ENCODE measurements around the gene MAP2.
A peak's percentile ranks its signal among the peaks of the same experiment; 100 is the strongest.

The MAP2 gene

DNA sequence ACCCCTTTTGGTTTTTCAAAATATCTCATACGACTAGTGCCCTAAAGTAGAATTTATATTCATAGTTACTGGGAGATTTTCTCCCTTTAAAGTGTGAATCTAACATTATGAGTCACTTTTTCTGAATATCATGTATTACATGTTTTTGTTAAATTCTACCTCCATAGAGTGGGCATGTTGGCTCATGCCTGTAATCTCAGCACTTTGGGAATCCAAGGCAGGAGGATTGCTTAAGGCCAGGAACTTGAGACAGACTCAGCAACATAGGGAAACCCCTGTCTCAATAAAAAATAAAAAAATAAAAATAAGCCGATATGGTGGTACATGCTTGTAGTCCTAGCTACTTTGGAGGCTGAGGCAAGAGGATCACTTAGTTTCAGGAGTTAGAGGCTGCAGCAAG lies 302.5 kb downstream of the MAP2 start:
- no peak for DNase-seq (ENCODE audit: low spot score)

DNA sequence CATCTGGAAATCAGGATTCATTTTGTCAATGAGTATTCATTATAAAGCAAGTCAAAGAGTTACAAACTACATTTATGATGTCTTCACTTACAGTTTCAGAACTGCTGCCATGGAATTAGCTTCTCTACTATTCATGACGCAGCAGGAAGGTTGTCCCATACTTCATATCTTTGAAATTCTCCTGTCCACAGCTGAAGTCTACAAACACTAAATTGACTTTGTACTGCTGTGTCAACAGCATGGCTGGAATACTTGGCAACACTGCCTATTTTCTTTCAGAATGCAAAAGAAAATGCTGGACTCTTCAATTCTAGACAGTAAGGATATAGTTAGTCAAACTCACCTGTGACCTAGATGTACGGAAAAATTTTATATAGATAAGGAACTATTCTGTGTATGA lies 303.2 kb downstream of the MAP2 start:
- DNase-seq (ENCODE audit: low spot score), result no peak

GRCh38 chr2:209734805-209735204 lies 311.0 kb downstream of the MAP2 start:
- DNase-seq (ENCODE audit: low spot score), result no peak

DNA sequence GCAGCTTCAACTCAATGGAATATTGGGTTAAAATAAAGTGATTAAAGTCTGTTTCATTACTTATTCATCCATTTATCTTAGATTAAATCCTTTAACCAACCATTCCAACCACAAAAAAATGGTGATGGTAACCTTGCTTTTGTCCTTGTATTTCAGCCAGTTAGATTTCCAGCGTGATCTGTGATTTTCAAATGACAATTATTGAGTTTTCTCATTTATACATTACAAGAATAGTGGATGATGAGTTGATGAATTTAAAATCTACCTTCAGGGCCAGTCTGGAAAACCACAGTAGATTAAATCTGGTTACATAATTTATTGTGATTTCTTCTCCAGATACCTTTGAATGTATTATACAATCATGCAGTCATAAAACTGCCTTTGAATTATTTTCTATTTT lies 318.1 kb downstream of the MAP2 start:
- DNase-seq (ENCODE audit: low spot score), result no peak

DNA sequence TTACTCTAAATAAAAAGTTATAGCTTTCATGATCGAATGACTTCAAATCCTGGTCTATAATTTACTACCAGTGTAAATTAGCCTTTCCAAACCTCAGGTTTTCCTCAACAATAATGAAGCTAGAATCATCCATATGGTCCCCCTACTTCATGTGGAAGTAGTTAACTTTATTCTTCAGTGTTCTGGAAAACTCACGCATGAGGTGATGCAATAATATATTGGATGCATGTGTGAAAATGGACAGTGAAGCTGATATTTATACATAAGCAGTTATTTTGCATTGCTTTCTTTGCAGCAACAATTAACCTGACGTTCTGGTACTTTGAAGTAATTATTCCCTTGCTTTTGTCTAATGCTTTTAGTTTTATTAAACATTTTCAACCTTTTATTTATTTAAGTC lies 329.2 kb downstream of the MAP2 start:
- no peak for DNase-seq (ENCODE audit: low spot score)

DNA sequence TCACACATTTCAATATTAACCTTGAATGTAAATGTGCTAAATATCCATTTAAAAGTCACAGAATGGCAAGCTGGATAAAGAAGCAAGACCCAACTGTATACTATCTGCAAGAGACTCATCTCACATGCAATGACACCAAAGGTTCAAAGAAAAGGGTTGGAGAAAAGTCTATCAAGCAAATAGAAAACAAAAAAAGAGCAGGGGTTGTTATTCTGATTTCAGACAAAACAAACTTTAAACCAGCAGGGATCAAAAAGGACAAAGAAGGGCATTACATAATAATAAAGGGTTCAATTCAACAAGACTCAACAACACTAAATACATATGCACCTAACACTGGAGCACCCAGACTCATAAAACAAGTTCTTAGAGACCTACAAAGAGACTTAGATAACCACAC lies 333.3 kb downstream of the MAP2 start:
- no peak for DNase-seq (ENCODE audit: low spot score)

GRCh38 chr2:209761566-209761965 lies 337.7 kb downstream of the MAP2 start:
- DNase-seq (ENCODE audit: low spot score), result no peak

DNA sequence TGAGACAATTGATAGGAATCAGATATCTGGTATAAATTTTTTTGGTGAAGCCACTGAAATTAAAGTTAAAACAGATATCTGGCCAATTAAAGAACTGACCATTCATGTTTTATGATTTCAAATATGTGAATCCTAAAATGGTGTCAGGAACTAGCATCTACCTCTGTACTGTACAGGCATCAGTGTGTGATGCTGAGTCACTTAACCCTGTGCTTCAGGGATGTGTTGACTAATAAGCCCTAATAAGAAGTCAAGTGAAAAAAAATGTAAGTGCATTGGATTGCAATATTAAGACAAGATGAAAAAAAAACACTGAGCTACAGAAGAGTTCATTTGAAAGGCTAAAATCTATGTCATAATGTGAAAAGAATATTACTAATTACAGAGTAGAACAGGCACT lies 338.7 kb downstream of the MAP2 start:
- DNase-seq (ENCODE audit: low spot score), result no peak

DNA sequence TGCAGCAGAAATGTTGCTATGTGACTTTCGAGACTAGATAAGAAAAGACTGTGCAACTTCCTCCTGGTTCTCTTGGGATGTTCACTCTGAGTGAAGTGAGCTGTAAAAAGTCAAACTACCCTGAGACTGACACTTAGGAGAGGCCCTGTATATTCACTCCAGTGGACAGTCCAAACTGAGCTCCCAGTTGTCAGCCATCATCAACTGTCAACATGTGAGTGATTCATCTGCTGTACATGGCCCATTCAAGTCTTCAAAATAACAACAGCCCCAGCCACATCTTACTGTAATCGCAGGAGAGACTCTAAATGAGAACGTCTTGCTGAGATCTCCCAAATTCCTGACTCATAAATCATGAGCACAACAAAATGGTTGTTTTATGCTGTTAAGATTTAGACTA lies 339.3 kb downstream of the MAP2 start:
- no peak for DNase-seq (ENCODE audit: low spot score)

DNA sequence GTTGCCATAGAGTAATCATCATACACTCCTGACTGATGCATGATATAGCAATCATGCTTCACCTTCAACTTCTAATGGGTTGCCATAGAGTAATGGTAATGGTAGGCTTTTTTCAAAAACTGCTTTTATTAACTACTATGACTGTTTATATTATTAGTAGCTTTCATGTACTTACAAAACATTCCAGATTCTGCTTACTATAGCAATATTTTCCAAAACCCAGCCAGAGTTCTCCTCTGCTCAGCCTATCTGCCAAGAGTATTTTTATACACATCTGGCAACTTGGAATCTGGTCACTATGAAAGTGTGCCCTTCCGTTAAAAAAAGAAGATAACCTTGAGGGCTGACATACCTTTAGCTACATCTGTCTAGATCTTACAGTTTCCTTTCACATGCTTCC lies 342.8 kb downstream of the MAP2 start:
- no peak for DNase-seq (ENCODE audit: low spot score)

- DNase-seq (ENCODE audit: low spot score), result no peak
Observed at GRCh38 chr2:209767316-209767715, 343.5 kb downstream of the MAP2 start.

GRCh38 chr2:209768557-209768956 lies 344.7 kb downstream of the MAP2 start:
- DNase-seq (ENCODE audit: low spot score), result no peak

DNA sequence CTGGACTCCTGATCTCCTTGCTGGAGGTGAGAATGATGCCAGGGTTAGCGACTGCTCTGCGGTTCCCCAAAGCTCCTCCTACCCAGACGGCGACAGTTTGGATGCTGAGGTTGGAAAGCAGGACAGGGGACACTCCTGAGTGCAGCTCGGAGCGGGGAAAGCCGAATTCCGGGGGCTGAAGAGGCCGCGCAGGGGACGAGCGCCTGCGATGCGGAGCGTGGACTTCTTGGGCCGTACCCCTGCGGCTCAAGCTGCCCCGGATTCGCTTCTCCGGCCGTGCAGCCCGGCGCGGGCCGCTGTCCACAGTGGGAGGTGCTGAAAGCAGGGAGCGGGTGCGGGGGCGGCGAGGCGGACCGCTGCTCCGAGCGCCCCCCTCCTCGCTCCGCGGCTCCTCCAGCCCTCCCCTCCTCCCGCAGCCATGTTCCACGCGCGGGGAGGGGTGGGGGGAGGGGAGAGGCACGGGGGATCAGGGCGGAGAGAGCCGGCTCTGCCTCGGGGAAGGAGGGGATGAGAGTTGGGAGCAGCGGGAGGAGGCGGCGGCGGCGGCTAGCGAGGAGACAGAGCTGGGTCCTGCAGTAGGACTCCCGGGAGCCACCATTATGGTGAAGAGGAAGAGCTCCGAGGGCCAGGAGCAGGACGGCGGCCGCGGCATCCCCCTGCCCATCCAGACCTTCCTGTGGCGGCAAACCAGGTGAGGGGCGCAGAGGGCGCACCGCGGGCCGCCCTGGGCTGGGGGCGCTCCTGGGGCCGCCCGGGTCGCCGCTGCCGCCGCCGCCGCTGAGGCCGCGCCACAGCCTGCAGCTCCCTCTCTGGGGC lies 347.8 kb downstream of the MAP2 start, which contains the start of gene UNC80:
UNC80 (plus strand) TSS at position 359 of the 816 bp plus-strand sequence; CDS start at position 600, 241 bp downstream.
- peak; percentile 79 for DNase-seq (ENCODE audit: low spot score)

DNA sequence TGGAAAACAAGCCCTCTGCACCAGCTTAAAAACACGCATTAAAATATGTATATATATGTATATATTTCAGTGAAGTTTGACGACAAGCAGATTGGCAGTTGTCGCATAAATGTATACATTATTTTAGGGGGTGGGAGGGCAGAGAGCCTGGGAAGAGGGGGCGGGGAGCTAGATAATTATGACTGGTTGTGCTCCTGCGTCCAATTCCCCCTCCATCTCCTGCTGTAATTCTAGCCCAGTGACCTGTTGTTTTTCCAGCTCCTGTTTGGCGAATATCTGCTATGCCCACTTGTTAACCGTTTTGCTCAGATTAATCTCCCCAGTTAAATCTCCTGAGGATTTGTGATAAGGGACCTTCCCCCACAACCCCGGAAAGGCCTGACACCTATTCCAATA lies 348.4 kb downstream of the MAP2 start:
- DNase-seq (ENCODE audit: low spot score), result peak; percentile 84

DNA sequence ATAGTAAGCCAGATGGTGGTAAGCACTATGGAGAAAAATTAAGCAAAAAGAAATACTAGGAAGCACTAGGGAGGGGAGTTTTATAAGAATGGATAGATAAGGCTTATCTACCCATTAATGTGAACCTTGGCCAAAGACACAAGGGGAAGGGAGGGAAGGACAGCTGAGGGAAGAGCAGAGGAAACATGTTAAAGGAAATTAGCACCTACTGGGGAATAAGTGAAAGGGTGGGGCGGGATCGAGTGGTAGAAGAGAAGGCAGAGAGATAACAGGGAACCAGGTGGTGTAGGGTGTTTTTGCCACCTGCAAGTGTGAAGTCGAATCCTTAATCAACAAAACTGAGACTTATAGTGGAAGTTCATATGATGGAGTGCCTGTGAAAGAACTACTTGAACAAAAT lies 349.5 kb downstream of the MAP2 start:
- DNase-seq (ENCODE audit: low spot score), result peak; percentile 68

All from cerebellar cortex (tissue), 1 donor.